SK-N-SH (cell line): ENCODE data around the gene LYRM4. TPM values are rescaled to one million over a fixed set of nuclear protein-coding genes. Genes with fewer than 3 reads are reported as not detected.

Experiments
- CTCF ChIA-PET: fragments of 300-600, 350-600 bp; formaldehyde crosslinking; extraction: SDS; loops from one replicate; lab custom pipeline; 2021; lab: Yijun Ruan, JAX
- POLR2A ChIA-PET: fragments of 350-600 bp; sonication (Branson Sonifier 250); formaldehyde crosslinking; extraction: SDS; loops from one replicate; lab custom pipeline; 2020; ENCODE audit warnings: antibody characterized with exemption, inconsistent platforms; lab: Yijun Ruan, JAX
- DNase-seq: peaks from one replicate; pipeline ENCODE4 v3.0.0; 2012
- H2AFZ ChIP-seq: fragments of 200-600 bp; sonication (generic); 2 replicates; pipeline ENCODE4 v1.8.1; 2016; ENCODE audit warnings: antibody characterized with exemption, mild to moderate bottlenecking, low read depth
- H3F3A ChIP-seq: fragments of 200-600 bp; sonication (generic); replicated peaks from 2 replicates; pipeline ENCODE3; 2016; ENCODE audit warnings: antibody characterized with exemption, mild to moderate bottlenecking; ENCODE audit not compliant: insufficient read depth
- H3K27ac ChIP-seq, 2 experiments: fragments of 200-500 bp in 1 of 2; fragments of 200-600 bp in 1 of 2; sonication (Bioruptor generic) in 1 of 2; sonication (generic), shearing (Covaris generic) in 1 of 2; 2 replicates each; pipeline versions ENCODE4 v1.5.1 to v1.6.1; 2014 to 2016; ENCODE audit warnings: low read depth in 2 of 2, inconsistent platforms in 1 of 2, low read length in 1 of 2, mild to moderate bottlenecking in 1 of 2, mixed read lengths in 1 of 2
- H3K27me3 ChIP-seq: fragments of 200-600 bp; sonication (generic), shearing (Covaris generic); 2 replicates; pipeline ENCODE4 v1.6.1; 2016; ENCODE audit warnings: mixed run types; ENCODE audit not compliant: insufficient read depth
- H3K36me3 ChIP-seq, 2 experiments: fragments of 200-500 bp in 1 of 2; fragments of 200-600 bp in 1 of 2; sonication (Bioruptor generic) in 1 of 2; sonication (generic) in 1 of 2; replicated peaks in 1 of 2; 2 replicates each; pipeline versions ENCODE3 to v1.5.1; 2014 to 2016; ENCODE audit warnings: low read length in 1 of 2, mild to moderate bottlenecking in 1 of 2; ENCODE audit not compliant: insufficient read depth in 2 of 2, control insufficient read depth in 1 of 2
- H3K4me1 ChIP-seq, 2 experiments: fragments of 200-500 bp in 1 of 2; fragments of 200-600 bp in 1 of 2; sonication (Bioruptor generic) in 1 of 2; sonication (generic), shearing (Covaris generic) in 1 of 2; 2 replicates each; pipeline versions ENCODE4 v1.5.1 to v1.6.1; 2014 to 2016; ENCODE audit warnings: low read depth in 1 of 2, low read length in 1 of 2, mixed run types in 1 of 2; ENCODE audit not compliant: insufficient read depth in 2 of 2, control insufficient read depth in 1 of 2
- H3K4me2 ChIP-seq: fragments of 200-600 bp; sonication (generic), shearing (Covaris generic); 2 replicates; pipeline ENCODE4 v1.6.1; 2017; ENCODE audit warnings: mixed run types
- H3K4me3 ChIP-seq, 2 experiments: fragments of 200-500 bp in 1 of 2; fragments of 200-600 bp in 1 of 2; sonication (Bioruptor generic) in 1 of 2; sonication (generic), shearing (Covaris generic) in 1 of 2; 2 replicates each; pipeline versions ENCODE4 v1.5.1 to v1.8.1; 2014 to 2016; ENCODE audit warnings: low read depth in 2 of 2, inconsistent platforms in 1 of 2, low read length in 1 of 2, mild to moderate bottlenecking in 1 of 2, mixed read lengths in 1 of 2, moderate library complexity in 1 of 2
- H3K79me2 ChIP-seq: fragments of 200-600 bp; sonication (generic); 2 replicates; pipeline ENCODE4 v1.8.1; 2017; ENCODE audit warnings: mild to moderate bottlenecking; ENCODE audit not compliant: insufficient read depth
- H3K9ac ChIP-seq: fragments of 200-600 bp; sonication (generic); 2 replicates; pipeline ENCODE4 v1.6.1; 2017; ENCODE audit warnings: mixed run types
- H3K9me2 ChIP-seq: fragments of 200-600 bp; sonication (generic); 2 replicates; pipeline ENCODE4 v1.6.1; 2017; ENCODE audit warnings: mixed run types
- H3K9me3 ChIP-seq: fragments of 200-600 bp; sonication (generic); 2 replicates; pipeline ENCODE4 v1.6.1; 2017; ENCODE audit warnings: mixed run types, mild to moderate bottlenecking, moderate library complexity
- H4K20me1 ChIP-seq: fragments of 200-600 bp; sonication (generic); 2 replicates; pipeline ENCODE4 v1.6.1; 2017; ENCODE audit warnings: mild to moderate bottlenecking, mixed run types; ENCODE audit not compliant: insufficient read depth
- EP300 ChIP-seq, 2 experiments: IDR thresholded peaks; 2 replicates each; pipeline versions ENCODE4 v1.4.0 to v1.6.1; 2012; ENCODE audit warnings: borderline replicate concordance in 1 of 2, low read depth in 1 of 2, low read length in 1 of 2
- FOSL2 ChIP-seq: IDR thresholded peaks from 2 replicates; pipeline ENCODE4 v1.4.0; 2012; ENCODE audit warnings: low read depth, mild to moderate bottlenecking, moderate library complexity, borderline replicate concordance
- MEF2A ChIP-seq: IDR thresholded peaks from 2 replicates; pipeline ENCODE4 v1.4.0; 2012; ENCODE audit warnings: low read depth, borderline replicate concordance
- POLR2AphosphoS5 ChIP-seq: IDR thresholded peaks from 2 replicates; pipeline ENCODE4 v1.6.1; 2012; ENCODE audit warnings: low read depth, low read length
- RAD21 ChIP-seq: IDR thresholded peaks from 2 replicates; pipeline ENCODE4 v1.6.1; 2012; ENCODE audit warnings: mild to moderate bottlenecking, low read length
- RCOR1 ChIP-seq: fragments of 150-350 bp; IDR thresholded peaks from 2 replicates; pipeline ENCODE4 v1.6.1; 2017; ENCODE audit warnings: antibody characterized with exemption, low read length
- REST ChIP-seq: IDR thresholded peaks from 2 replicates; pipeline ENCODE4 v1.6.1; 2012; ENCODE audit warnings: mild to moderate bottlenecking, low read depth, low read length, moderate library complexity
- SMC3 ChIP-seq: IDR thresholded peaks from 2 replicates; pipeline ENCODE4 v1.6.1; 2012; ENCODE audit warnings: low read depth, low read length, improper control_type of control experiment
- YY1 ChIP-seq: IDR thresholded peaks from 2 replicates; pipeline ENCODE4 v1.4.0; 2012; ENCODE audit warnings: low read depth, mild to moderate bottlenecking
- WGBS: methylation state at CpG from one replicate; pipeline ENCODE4 v1.1.6; 2017; ENCODE audit warnings: low lambda C conversion rate; 5-methylcytosine and 5-hydroxymethylcytosine counted together
- polyA plus RNA-seq, 3 experiments: library from polyadenylated mRNA; depleted of rRNA; stranded (reverse); fragments of >200 nt; gene quantifications; 2 replicates each; pipeline ENCODE4 v1.2.3, GENCODE V29; 2012
- TF ChIP-seq, protein P1 (sequence below): IDR thresholded peaks from 2 replicates; pipeline ENCODE4 v1.4.0; 2012; ENCODE audit warnings: low read depth, borderline replicate concordance
- TF ChIP-seq, protein P2 (sequence below): IDR thresholded peaks from 2 replicates; pipeline ENCODE4; 2012
- TF ChIP-seq, protein P3 (sequence below): IDR thresholded peaks from 2 replicates; pipeline ENCODE4 v1.4.0; 2012; ENCODE audit warnings: low read depth
- TF ChIP-seq, protein P4 (sequence below): IDR thresholded peaks from 2 replicates; pipeline ENCODE4 v1.4.0; 2012; ENCODE audit warnings: low read depth, borderline replicate concordance
- TF ChIP-seq, protein P5 (sequence below): fragments of 150-350 bp; IDR thresholded peaks from 2 replicates; pipeline ENCODE4 v1.6.1; 2016; ENCODE audit warnings: mild to moderate bottlenecking, low read depth, low read length

LYRM4 gene
- polyA plus RNA-seq, 1 of the 3 experiments (the other 2 are of a cell fraction): 37.2 TPM

DNA sequence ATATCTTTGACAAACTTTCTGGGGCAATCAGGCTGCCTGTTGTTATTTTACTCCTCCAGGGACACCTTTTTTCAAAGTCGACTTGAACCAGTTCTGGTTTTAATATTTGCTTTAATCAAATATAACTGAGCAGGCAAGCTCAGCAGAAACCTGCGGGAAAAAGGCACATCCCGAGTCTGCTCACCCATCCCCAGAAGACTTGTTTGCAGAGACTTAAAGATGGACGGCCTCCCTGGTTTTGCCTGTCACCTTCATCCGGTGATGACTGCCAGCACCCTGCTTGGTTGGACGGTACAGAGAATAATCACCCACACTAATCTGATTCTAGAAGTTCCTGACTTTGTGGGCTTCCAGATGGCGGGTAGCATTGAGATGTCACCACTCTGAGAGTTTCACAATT lies 138.8 kb downstream of the LYRM4 start:
- H3K27ac ChIP-seq: no peak overlapping the region
- DNase-seq: no peak
- CTCF ChIA-PET: no interaction called here
- no peaks in the 10 kb centered on the region for H3K9me2 ChIP-seq
- peaks cover 1 to 5% of the 10 kb centered on the region in 2 experiments; a peak in 2 of 4 replicates for H3K4me1 ChIP-seq
- no peaks in the 10 kb centered on the region for H3K79me2 ChIP-seq
- TF ChIP-seq, protein P1, sequence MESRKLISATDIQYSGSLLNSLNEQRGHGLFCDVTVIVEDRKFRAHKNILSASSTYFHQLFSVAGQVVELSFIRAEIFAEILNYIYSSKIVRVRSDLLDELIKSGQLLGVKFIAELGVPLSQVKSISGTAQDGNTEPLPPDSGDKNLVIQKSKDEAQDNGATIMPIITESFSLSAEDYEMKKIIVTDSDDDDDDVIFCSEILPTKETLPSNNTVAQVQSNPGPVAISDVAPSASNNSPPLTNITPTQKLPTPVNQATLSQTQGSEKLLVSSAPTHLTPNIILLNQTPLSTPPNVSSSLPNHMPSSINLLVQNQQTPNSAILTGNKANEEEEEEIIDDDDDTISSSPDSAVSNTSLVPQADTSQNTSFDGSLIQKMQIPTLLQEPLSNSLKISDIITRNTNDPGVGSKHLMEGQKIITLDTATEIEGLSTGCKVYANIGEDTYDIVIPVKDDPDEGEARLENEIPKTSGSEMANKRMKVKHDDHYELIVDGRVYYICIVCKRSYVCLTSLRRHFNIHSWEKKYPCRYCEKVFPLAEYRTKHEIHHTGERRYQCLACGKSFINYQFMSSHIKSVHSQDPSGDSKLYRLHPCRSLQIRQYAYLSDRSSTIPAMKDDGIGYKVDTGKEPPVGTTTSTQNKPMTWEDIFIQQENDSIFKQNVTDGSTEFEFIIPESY: no peak
- TF ChIP-seq RCOR1 (no peak), REST (no peak), EP300 (IDR thresholded peaks at IDR 0.05; ENCODE audit: borderline replicate concordance in 1 of 2, low read depth in 1 of 2, low read length in 1 of 2) (no peak), RAD21 (no peak), SMC3 (no peak), POLR2AphosphoS5 (no peak), MEF2A (no peak), FOSL2 (no peak), YY1 (no peak)
- TF ChIP-seq, protein P2, sequence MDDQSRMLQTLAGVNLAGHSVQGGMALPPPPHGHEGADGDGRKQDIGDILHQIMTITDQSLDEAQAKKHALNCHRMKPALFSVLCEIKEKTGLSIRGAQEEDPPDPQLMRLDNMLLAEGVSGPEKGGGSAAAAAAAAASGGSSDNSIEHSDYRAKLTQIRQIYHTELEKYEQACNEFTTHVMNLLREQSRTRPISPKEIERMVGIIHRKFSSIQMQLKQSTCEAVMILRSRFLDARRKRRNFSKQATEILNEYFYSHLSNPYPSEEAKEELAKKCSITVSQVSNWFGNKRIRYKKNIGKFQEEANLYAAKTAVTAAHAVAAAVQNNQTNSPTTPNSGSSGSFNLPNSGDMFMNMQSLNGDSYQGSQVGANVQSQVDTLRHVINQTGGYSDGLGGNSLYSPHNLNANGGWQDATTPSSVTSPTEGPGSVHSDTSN: no peak
- TF ChIP-seq, protein P3, sequence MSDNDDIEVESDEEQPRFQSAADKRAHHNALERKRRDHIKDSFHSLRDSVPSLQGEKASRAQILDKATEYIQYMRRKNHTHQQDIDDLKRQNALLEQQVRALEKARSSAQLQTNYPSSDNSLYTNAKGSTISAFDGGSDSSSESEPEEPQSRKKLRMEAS: no peak
- TF ChIP-seq, protein P4, sequence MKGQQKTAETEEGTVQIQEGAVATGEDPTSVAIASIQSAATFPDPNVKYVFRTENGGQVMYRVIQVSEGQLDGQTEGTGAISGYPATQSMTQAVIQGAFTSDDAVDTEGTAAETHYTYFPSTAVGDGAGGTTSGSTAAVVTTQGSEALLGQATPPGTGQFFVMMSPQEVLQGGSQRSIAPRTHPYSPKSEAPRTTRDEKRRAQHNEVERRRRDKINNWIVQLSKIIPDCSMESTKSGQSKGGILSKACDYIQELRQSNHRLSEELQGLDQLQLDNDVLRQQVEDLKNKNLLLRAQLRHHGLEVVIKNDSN: no peak
- TF ChIP-seq, protein P5, sequence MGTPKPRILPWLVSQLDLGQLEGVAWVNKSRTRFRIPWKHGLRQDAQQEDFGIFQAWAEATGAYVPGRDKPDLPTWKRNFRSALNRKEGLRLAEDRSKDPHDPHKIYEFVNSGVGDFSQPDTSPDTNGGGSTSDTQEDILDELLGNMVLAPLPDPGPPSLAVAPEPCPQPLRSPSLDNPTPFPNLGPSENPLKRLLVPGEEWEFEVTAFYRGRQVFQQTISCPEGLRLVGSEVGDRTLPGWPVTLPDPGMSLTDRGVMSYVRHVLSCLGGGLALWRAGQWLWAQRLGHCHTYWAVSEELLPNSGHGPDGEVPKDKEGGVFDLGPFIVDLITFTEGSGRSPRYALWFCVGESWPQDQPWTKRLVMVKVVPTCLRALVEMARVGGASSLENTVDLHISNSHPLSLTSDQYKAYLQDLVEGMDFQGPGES: no peak
- no peaks in the 10 kb centered on the region for H3F3A ChIP-seq
- H3K9me3 ChIP-seq: no peaks in the 10 kb centered on the region
- 75% methylated on average over 6 of the region's 7 CpGs for WGBS
- H3K36me3 ChIP-seq: no peaks in the 10 kb centered on the region
- H3K4me3 ChIP-seq: no peak overlapping the region
- no peak overlapping the region for H2AFZ ChIP-seq
- H4K20me1 ChIP-seq: no peaks in the 10 kb centered on the region
- H3K9ac ChIP-seq: no peak overlapping the region
- no peak overlapping the region for H3K4me2 ChIP-seq
- POLR2A ChIA-PET: no interaction called here
- H3K27me3 ChIP-seq: no peaks in the 10 kb centered on the region
